GM12878 (cell line): Measurements from ENCODE around the gene PLA2G6. TPM values are rescaled to one million over a fixed set of nuclear protein-coding genes. Genes with fewer than 3 reads are reported as not detected.

Experiments used
- ATAC-seq: fragments of 200-7000 bp; cut with Tn5 transposase; 3 replicates; pipeline ENCODE4 v1.9.1; 2020; ENCODE audit warnings: mild to moderate bottlenecking, moderate library complexity
- BruUV-seq: library from RNA; stranded (reverse); fragments of 400-500 nt; replicated peaks from 2 replicates; lab custom pipeline; 2021; lab: Mats Ljungman, UMichigan
- CTCF ChIA-PET: fragments of 300-600 bp; sonication (Branson Sonifier 250); formaldehyde crosslinking; extraction: SDS; loops from one replicate; lab custom pipeline; 2021; ENCODE audit warnings: inconsistent platforms; lab: Yijun Ruan, JAX
- POLR2A ChIA-PET: fragments of 350-600 bp; formaldehyde crosslinking; extraction: SDS; loops from one replicate; lab custom pipeline; 2021; ENCODE audit warnings: inconsistent platforms; lab: Charles Lee
- RAD21 ChIA-PET: fragments of 300-600 bp; sonication (Branson Sonifier 250); formaldehyde crosslinking; loops from one replicate; lab custom pipeline; 2023; ENCODE audit warnings: antibody characterized with exemption; ENCODE audit not compliant: unreplicated experiment; lab: Charles Lee
- SMC1A ChIA-PET: fragments of 300-600 bp; sonication (Branson Sonifier 250); formaldehyde crosslinking; loops from one replicate; lab custom pipeline; 2023; ENCODE audit not compliant: unreplicated experiment, uncharacterized antibody; lab: Charles Lee
- DNase-seq: peaks from one replicate; pipeline ENCODE4 v3.0.0-alpha.2; 2011; ENCODE audit warnings: low read depth, low spot score
- FAIRE-seq: peaks from 3 replicates; lab custom pipeline; 2011; peaks lifted over from hg19 to GRCh38; lab: Jason Lieb, UNC
- H2AFZ ChIP-seq: 2 replicates; pipeline ENCODE4 v1.6.0; 2011; ENCODE audit warnings: low read depth, low read length, control low read depth; ENCODE audit not compliant: control insufficient read depth
- H3K27ac ChIP-seq: 2 replicates; pipeline ENCODE4 v1.5.1; 2011; ENCODE audit warnings: control low read depth; ENCODE audit not compliant: control insufficient read depth, insufficient read depth
- H3K27me3 ChIP-seq, 2 experiments: replicated peaks in 1 of 2; 2 replicates each; pipeline versions ENCODE4 v1.6.0 to v1.6.1; 2011; ENCODE audit warnings: low read length in 1 of 2; ENCODE audit not compliant: control insufficient read depth in 2 of 2, insufficient read depth in 2 of 2
- H3K36me3 ChIP-seq, 2 experiments: 2 replicates each; pipeline ENCODE4 v1.5.1; 2011; ENCODE audit warnings: low read length in 1 of 2; ENCODE audit not compliant: control insufficient read depth in 2 of 2, insufficient read depth in 2 of 2
- H3K4me1 ChIP-seq: 2 replicates; pipeline ENCODE4 v1.6.1; 2011; ENCODE audit warnings: mild to moderate bottlenecking, low read length, moderate library complexity, mixed read lengths; ENCODE audit not compliant: control insufficient read depth, insufficient read depth
- H3K4me2 ChIP-seq: 2 replicates; pipeline ENCODE4 v1.6.0; 2011; ENCODE audit warnings: control low read depth; ENCODE audit not compliant: control insufficient read depth, insufficient read depth
- H3K4me3 ChIP-seq: fragments of 200-600 bp; sonication (generic); 2 replicates; pipeline ENCODE4 v1.5.1; 2016
- H3K79me2 ChIP-seq: 2 replicates; pipeline ENCODE4 v1.6.0; 2011; ENCODE audit warnings: low read length; ENCODE audit not compliant: control insufficient read depth, insufficient read depth
- H3K9ac ChIP-seq: 2 replicates; pipeline ENCODE4 v1.8.0; 2011; ENCODE audit warnings: low read length, control low read depth, mixed read lengths; ENCODE audit not compliant: control insufficient read depth, insufficient read depth
- H3K9me3 ChIP-seq: replicated peaks from 3 replicates; pipeline ENCODE4 v1.5.1; 2011; ENCODE audit warnings: mild to moderate bottlenecking, low read length; ENCODE audit not compliant: control insufficient read depth, insufficient read depth
- H4K20me1 ChIP-seq: 2 replicates; pipeline ENCODE4 v1.6.0; 2011; ENCODE audit not compliant: control insufficient read depth, insufficient read depth
- ASH2L ChIP-seq: fragments of 300-600, 200-600 bp; sonication (generic); IDR thresholded peaks from 2 replicates; pipeline ENCODE4 v1.6.1; 2017; ENCODE audit warnings: low read depth, mild to moderate bottlenecking, borderline replicate concordance
- CHD1 ChIP-seq: IDR thresholded peaks from 2 replicates; pipeline ENCODE4 v1.6.1; 2012; ENCODE audit warnings: low read depth, low read length, improper control_type of control experiment
- CREB1 ChIP-seq: IDR thresholded peaks from 2 replicates; pipeline ENCODE4 v1.6.1; 2012; ENCODE audit warnings: low read depth, mild to moderate bottlenecking, inconsistent platforms
- EP300 ChIP-seq, 2 experiments: fragments of 150-350 bp in 1 of 2; IDR thresholded peaks; 2 replicates each; pipeline ENCODE4 v1.6.1; 2011 to 2012; ENCODE audit warnings: low read depth in 2 of 2, low read length in 2 of 2, borderline replicate concordance in 1 of 2, improper control_type of control experiment in 1 of 2, inconsistent platforms in 1 of 2; ENCODE audit not compliant: control insufficient read depth in 1 of 2
- FOS ChIP-seq: IDR thresholded peaks from 3 replicates; pipeline ENCODE4 v1.6.1; 2011; ENCODE audit warnings: borderline replicate concordance; ENCODE audit not compliant: insufficient read length; ENCODE audit errors: extremely low read depth
- HCFC1 ChIP-seq: fragments of 150-350 bp; IDR thresholded peaks from 2 replicates; pipeline ENCODE4 v1.6.1; 2014; ENCODE audit warnings: low read length
- LARP7 ChIP-seq: fragments of 450-650 bp; IDR thresholded peaks from 2 replicates; pipeline ENCODE4 v1.6.1; 2017; ENCODE audit warnings: mild to moderate bottlenecking
- SIX5 ChIP-seq: IDR thresholded peaks from 2 replicates; pipeline ENCODE4 v1.6.1; 2011; ENCODE audit warnings: mild to moderate bottlenecking, low read depth, low read length, moderate library complexity; ENCODE audit not compliant: severe bottlenecking
- SMAD5 ChIP-seq: IDR thresholded peaks from 2 replicates; pipeline ENCODE4 v1.6.1; 2016; ENCODE audit warnings: antibody characterized with exemption, low read depth
- SUZ12 ChIP-seq: fragments of 200-600 bp; sonication (generic); IDR thresholded peaks from one replicate; pipeline ENCODE4 v1.6.1; 2018; ENCODE audit warnings: antibody characterized with exemption, mild to moderate bottlenecking; ENCODE audit not compliant: unreplicated experiment
- TCF3 ChIP-seq: IDR thresholded peaks from 2 replicates; pipeline ENCODE4 v1.6.1; 2012; ENCODE audit warnings: low read depth, mild to moderate bottlenecking, low read length, borderline replicate concordance; ENCODE audit not compliant: insufficient read depth
- WGBS: methylation state at CpG from one replicate; pipeline ENCODE4 v1.1.6; 2016; ENCODE audit warnings: low lambda C conversion rate; ENCODE audit not compliant: insufficient replicate concordance, insufficient coverage; ENCODE audit errors: missing lambda C conversion rate; 5-methylcytosine and 5-hydroxymethylcytosine counted together
- in situ Hi-C: fragments of 300-500 bp; cut with MboI; formaldehyde crosslinking; loops from 9 replicates; pipeline ENCODE4 v1.14.3; 2018; ENCODE audit warnings: mixed read lengths
- intact Hi-C: fragments of 100-400 bp; cut with micrococcal nuclease; formaldehyde crosslinking; loops from one replicate; pipeline ENCODE4 v1.14.2; 2022; ENCODE audit not compliant: unreplicated experiment
- polyA plus RNA-seq, 11 experiments: library from polyadenylated mRNA; depleted of rRNA in 4 of 11; unstranded in 6 of 11; stranded (reverse) in 5 of 11; fragments of >200 nt; fragmentation: Nextera tagmentation in 4 of 11; fragmentation: Illumina TruSeq in 1 of 11; extraction: Ambion mirVana in 4 of 11; extraction: Trizol in 1 of 11; gene quantifications; 1 replicate in 1 of 11; 2 replicates in 10 of 11; pipeline versions ENCODE4 v1.2.1 to v1.2.3, GENCODE V29; 2011 to 2016; ENCODE audit warnings: inconsistent platforms in 2 of 11, missing spikeins in 2 of 11, low read depth in 1 of 11
- total RNA-seq, 4 experiments: library from RNA; depleted of rRNA in 3 of 4; stranded (reverse); fragments of >200 nt in 3 of 4; fragmentation: Illumina TruSeq in 1 of 4; extraction: Trizol in 1 of 4; gene quantifications; 2 replicates each; pipeline versions ENCODE4 v1.2.1 to v1.2.3, GENCODE V29; 2013 to 2021
- TF ChIP-seq, protein P1 (sequence below): fragments of 450-650 bp; IDR thresholded peaks from 2 replicates; pipeline ENCODE4 v1.6.1; 2016; ENCODE audit warnings: mild to moderate bottlenecking

Gene PLA2G6
- total and polyA plus RNA-seq, 10 of the 15 experiments (the other 5 are each of a cell fraction or from before 2014, with no cell fraction given) = 0.15 to 42.2 (median 15.8) TPM

DNA sequence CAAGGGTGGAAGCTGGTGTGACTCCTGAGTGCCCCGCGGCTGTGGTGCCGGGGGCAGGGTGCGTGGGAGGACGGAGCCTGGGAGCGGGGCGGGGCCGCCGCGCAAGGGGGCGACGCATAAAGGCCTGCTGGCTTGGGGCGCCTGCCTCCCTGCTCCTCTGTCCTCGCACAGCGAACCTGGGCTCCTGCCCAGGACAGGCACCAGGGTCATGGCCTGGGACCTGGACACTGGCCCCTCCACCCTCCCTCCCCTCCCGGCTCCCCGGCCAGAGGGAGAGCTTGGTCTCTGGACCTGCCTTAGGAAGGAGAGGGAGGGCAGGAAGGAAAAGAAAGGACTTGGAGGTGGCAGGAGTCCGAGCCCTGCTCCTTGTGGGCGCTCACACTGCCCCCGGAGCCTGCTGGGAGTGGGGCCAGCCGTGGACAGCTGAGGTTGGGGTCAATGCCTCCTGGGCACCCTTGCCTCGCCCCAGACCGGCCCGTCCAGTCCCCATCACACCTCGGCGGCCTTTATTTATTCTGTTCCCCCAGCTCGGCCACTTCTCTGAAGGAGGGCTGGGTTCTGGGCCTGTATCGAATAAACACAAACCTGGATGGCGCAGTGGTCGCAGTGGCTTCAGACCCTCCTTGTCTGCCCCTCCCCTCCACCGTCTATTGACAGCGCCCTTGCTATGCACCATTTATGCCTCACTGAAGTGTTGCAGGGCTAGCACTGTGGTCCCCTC lies 106.4 kb downstream of the PLA2G6 start:
- ChIA-PET SMC1A (no interaction called here), POLR2A (no interaction called here), RAD21 (no interaction called here), CTCF (no interaction called here)
- FAIRE-seq = no peak
- H3K36me3 ChIP-seq = no peaks in the 10 kb centered on the region
- no peaks in the 10 kb centered on the region for H3K4me1 ChIP-seq
- H2AFZ ChIP-seq = no peak overlapping the region
- no peak overlapping the region for H3K4me3 ChIP-seq
- no TSS peak for BruUV-seq
- H4K20me1 ChIP-seq = no peaks in the 10 kb centered on the region
- H3K9me3 ChIP-seq = no peaks in the 10 kb centered on the region
- H3K27me3 ChIP-seq = no peaks in the 10 kb centered on the region; a peak in 1 of 4 replicates
- 90% methylated on average over 16 of the region's 32 CpGs for WGBS
- H3K4me2 ChIP-seq = no peak overlapping the region
- in situ Hi-C loops = no loop called here
- intact Hi-C loops = no loop called here
- DNase-seq = no peak
- no peak for TF ChIP-seq CREB1
- TF ChIP-seq SIX5 = no peak
- no peak for TF ChIP-seq SMAD5
- no peak for TF ChIP-seq CHD1
- TF ChIP-seq HCFC1 = no peak
- TF ChIP-seq LARP7 = no peak
- TF ChIP-seq ASH2L = no peak
- TF ChIP-seq, protein P1, sequence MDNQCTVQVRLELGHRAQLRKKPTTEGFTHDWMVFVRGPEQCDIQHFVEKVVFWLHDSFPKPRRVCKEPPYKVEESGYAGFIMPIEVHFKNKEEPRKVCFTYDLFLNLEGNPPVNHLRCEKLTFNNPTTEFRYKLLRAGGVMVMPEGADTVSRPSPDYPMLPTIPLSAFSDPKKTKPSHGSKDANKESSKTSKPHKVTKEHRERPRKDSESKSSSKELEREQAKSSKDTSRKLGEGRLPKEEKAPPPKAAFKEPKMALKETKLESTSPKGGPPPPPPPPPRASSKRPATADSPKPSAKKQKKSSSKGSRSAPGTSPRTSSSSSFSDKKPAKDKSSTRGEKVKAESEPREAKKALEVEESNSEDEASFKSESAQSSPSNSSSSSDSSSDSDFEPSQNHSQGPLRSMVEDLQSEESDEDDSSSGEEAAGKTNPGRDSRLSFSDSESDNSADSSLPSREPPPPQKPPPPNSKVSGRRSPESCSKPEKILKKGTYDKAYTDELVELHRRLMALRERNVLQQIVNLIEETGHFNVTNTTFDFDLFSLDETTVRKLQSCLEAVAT = no peak
- no peak for TF ChIP-seq FOS
- no peak for TF ChIP-seq EP300 (IDR thresholded peaks at IDR 0.05; ENCODE audit: borderline replicate concordance in 1 of 2, control insufficient read depth in 1 of 2, low read depth in 2 of 2, low read length in 2 of 2)
- TF ChIP-seq TCF3 = no peak
- no peak for TF ChIP-seq SUZ12
- no peaks in the 10 kb centered on the region for H3K79me2 ChIP-seq
- no peak overlapping the region for H3K9ac ChIP-seq
- ATAC-seq = no peak
- no peak overlapping the region for H3K27ac ChIP-seq
